HL-60 (cell line): ENCODE data around the gene ZFP62.

Experiments
- POLR2AphosphoS5 ChIP-seq: IDR thresholded peaks from 2 replicates; pipeline ENCODE4 v1.6.1; 2012; ENCODE audit warnings: low read depth
- TF ChIP-seq, protein P1 (sequence below): IDR thresholded peaks from one replicate; pipeline ENCODE4 v1.5.1; 2011; ENCODE audit warnings: low read length, control low read depth, inconsistent platforms; ENCODE audit not compliant: insufficient read depth

- TF ChIP-seq POLR2AphosphoS5: no peak
- TF ChIP-seq, protein P1, sequence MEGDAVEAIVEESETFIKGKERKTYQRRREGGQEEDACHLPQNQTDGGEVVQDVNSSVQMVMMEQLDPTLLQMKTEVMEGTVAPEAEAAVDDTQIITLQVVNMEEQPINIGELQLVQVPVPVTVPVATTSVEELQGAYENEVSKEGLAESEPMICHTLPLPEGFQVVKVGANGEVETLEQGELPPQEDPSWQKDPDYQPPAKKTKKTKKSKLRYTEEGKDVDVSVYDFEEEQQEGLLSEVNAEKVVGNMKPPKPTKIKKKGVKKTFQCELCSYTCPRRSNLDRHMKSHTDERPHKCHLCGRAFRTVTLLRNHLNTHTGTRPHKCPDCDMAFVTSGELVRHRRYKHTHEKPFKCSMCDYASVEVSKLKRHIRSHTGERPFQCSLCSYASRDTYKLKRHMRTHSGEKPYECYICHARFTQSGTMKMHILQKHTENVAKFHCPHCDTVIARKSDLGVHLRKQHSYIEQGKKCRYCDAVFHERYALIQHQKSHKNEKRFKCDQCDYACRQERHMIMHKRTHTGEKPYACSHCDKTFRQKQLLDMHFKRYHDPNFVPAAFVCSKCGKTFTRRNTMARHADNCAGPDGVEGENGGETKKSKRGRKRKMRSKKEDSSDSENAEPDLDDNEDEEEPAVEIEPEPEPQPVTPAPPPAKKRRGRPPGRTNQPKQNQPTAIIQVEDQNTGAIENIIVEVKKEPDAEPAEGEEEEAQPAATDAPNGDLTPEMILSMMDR: no peak
These were observed 48.7 kb upstream of the ZFP62 start for GRCh38 chr5:180909782-180910181.
